ENCODE results near the gene ST8SIA6.
"Not testable (repeated sequence)": the region's sequence is repeated elsewhere in the genome, so short reads cannot be mapped to it uniquely, and the experiment has no call there.

Gene ST8SIA6

DNA sequence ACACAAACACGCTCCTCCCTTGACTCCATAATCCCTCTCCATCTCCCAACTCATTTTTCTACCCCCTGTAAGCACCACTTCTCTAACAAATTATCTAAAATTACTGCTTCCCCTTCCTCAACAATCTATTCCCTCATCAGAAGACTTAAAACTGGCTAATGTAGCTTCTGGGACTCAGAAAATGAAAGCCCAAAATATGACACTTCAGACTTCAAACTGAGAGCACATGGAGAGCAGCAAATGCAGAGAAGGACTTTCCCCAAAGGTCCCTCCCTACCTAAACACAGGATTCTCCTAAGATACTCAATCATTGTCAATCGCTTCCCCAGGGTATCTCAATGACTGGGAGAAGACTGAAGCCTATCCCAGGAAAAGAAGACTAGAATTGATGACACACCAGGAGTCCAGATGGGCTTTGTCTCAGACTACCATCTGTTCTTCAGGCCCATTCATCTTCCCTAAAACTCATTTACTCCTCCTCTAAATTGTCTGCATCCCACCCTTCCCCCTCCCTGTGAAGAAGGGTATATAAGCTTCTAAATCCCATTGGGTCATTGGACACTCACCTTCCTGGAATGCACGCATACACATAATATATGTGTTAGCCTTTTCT is 39.2 kb downstream of the ST8SIA6 start:
- Histone ChIP-seq H3K9ac (ENCODE audit: low read length) (no peak overlapping the region), H3K27ac (ENCODE audit: low read depth, low read length) (no peak overlapping the region), H3K36me3 (ENCODE audit: control insufficient read depth, insufficient read depth, low read length) (no peaks in the 10 kb centered on the region), H3K4me3 (ENCODE audit: low read length) (no peak overlapping the region), H3K4me1 (ENCODE audit: control insufficient read depth, insufficient read depth, low read length) (no peaks in the 10 kb centered on the region), H3K27me3 (ENCODE audit: control insufficient read depth, insufficient read depth, low read length) (no peaks in the 10 kb centered on the region)

DNA sequence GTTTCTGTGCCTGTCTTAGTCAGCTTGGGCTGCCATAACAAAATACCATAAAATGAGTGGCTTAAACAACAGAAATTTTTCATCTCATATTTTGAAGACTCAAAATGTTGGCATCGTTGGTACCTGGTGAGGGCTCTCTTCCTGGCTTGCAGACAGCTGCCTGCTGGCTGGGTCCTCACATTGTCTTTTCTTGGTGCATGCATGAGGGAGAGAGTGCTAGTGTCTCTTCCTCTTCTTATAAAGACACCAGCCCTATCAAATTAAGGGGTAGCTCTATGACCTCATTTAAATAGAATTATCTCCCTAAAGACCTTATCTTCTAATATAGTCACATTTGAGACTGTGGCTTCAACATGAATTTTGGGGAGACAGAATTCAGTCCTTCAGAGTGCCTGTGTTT is 39.9 kb downstream of the ST8SIA6 start:
- Histone ChIP-seq H3K4me3 (ENCODE audit: low read length) (no peak overlapping the region), H3K27me3 (ENCODE audit: control insufficient read depth, insufficient read depth, low read length) (no peaks in the 10 kb centered on the region)

DNA sequence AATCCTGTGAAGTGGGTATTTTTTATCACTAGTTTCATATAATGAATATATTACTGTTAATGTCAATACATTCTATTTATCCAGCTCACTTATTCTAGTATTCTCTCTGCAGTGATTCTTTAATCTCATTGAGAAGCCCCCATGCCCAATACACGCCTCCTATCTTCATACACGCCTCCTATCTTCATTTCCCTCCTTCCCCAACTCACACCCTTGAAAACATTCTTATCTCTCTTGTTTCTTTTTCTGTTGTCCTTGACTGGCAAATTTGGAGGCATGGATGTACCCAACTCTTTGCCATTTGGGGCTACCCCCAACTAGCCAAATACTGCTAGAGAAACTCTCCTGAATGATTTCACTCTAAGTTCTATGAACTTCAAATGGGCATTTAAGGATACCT is 40.5 kb downstream of the ST8SIA6 start:
- Histone ChIP-seq H3K4me3 (ENCODE audit: low read length) (no peak overlapping the region), H3K9ac (ENCODE audit: low read length) (no peak overlapping the region), H3K27me3 (ENCODE audit: control insufficient read depth, insufficient read depth, low read length) (no peaks in the 10 kb centered on the region), H3K36me3 (ENCODE audit: control insufficient read depth, insufficient read depth, low read length) (no peaks in the 10 kb centered on the region), H3K27ac (ENCODE audit: low read depth, low read length) (no peak overlapping the region), H3K4me1 (ENCODE audit: control insufficient read depth, insufficient read depth, low read length) (no peaks in the 10 kb centered on the region)

More for the DNA sequence above, 39.9 kb downstream of the ST8SIA6 start:
- no peaks in the 10 kb centered on the region for H3K4me1 ChIP-seq (ENCODE audit: control insufficient read depth, insufficient read depth, low read length)
- H3K9ac ChIP-seq (ENCODE audit: low read length): no peak overlapping the region
- no peak overlapping the region for H3K27ac ChIP-seq (ENCODE audit: low read depth, low read length)
- H3K36me3 ChIP-seq (ENCODE audit: control insufficient read depth, insufficient read depth, low read length): no peaks in the 10 kb centered on the region

DNA sequence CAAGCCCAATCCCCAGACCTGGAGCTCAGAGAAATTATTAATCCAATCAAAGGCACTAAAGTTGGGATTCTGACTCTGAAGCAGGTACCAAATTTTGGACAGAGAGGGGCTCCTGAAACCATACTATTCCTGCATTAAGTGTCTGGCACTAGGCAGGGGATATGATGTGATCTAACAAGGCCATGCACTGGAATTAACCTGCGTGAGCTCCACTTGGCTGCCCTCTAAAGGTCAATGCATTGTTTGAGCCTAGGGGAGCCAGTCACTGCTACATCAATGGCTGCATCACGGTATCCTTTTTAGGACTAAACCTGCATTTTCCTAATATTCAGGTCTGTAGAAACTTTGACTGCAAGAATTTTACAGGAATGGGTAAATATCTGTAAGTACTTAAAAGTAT is 42.1 kb downstream of the ST8SIA6 start:
- Histone ChIP-seq H3K4me3 (ENCODE audit: low read length) (no peak overlapping the region), H3K9ac (ENCODE audit: low read length) (no peak overlapping the region), H3K27me3 (ENCODE audit: control insufficient read depth, insufficient read depth, low read length) (no peaks in the 10 kb centered on the region), H3K27ac (ENCODE audit: low read depth, low read length) (no peak overlapping the region), H3K36me3 (ENCODE audit: control insufficient read depth, insufficient read depth, low read length) (no peaks in the 10 kb centered on the region), H3K4me1 (ENCODE audit: control insufficient read depth, insufficient read depth, low read length) (no peaks in the 10 kb centered on the region)

DNA sequence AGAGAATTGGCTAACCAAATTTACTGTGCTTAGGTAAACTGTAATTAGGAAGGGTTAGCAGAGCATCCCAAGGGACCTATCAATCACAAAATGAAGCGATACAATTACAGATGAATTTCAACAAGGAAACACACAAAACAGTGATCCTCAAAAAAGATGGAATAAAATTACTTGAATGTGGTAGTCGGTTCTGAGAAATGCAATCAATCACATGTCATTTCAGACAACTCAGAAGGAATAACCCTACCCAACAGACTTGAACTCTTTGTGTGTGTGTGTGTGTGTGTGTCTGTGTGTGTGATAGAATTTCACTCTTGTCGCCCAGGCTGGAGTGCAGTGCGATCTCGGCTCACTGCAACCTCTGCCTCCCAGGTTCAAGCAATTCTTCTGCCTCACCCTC is 43.5 kb downstream of the ST8SIA6 start:
- Histone ChIP-seq H3K9ac (ENCODE audit: low read length) (no peak overlapping the region), H3K27ac (ENCODE audit: low read depth, low read length) (no peak overlapping the region), H3K27me3 (ENCODE audit: control insufficient read depth, insufficient read depth, low read length) (no peaks in the 10 kb centered on the region), H3K36me3 (ENCODE audit: control insufficient read depth, insufficient read depth, low read length) (no peaks in the 10 kb centered on the region), H3K4me1 (ENCODE audit: control insufficient read depth, insufficient read depth, low read length) (no peaks in the 10 kb centered on the region), H3K4me3 (ENCODE audit: low read length) (no peak overlapping the region)

DNA sequence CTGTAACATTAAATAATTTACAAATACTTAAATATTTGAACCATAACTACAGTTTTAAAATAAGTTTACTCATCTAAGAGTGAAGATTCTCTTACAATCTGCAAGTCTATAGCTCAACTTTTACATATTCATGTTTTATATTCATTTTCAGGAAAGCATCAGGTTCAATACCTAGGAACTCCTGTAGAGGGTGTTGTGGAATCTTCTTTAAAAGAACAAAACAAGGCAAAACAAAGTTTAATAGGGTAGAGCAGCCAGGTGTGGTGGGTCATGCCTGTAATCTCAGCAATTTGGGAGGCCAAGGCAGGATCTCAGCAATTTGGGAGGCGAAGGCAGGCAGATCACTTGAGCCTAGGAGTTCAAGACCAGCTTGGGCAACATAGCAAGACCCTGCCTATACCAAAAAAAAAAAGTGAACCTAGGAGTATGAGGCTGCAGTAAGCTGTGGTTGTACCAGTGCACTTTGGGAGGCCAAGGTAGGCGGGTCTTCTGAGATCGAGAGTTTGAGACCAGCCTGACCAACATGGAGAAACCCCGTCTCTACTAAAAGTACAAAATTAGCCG is 45.1 kb downstream of the ST8SIA6 start:
- Histone ChIP-seq H3K36me3 (ENCODE audit: control insufficient read depth, insufficient read depth, low read length) (no peaks in the 10 kb centered on the region), H3K9ac (ENCODE audit: low read length) (no peak overlapping the region), H3K4me3 (ENCODE audit: low read length) (no peak overlapping the region), H3K27me3 (ENCODE audit: control insufficient read depth, insufficient read depth, low read length) (no peaks in the 10 kb centered on the region), H3K4me1 (ENCODE audit: control insufficient read depth, insufficient read depth, low read length) (no peaks in the 10 kb centered on the region), H3K27ac (ENCODE audit: low read depth, low read length) (no peak overlapping the region)

DNA sequence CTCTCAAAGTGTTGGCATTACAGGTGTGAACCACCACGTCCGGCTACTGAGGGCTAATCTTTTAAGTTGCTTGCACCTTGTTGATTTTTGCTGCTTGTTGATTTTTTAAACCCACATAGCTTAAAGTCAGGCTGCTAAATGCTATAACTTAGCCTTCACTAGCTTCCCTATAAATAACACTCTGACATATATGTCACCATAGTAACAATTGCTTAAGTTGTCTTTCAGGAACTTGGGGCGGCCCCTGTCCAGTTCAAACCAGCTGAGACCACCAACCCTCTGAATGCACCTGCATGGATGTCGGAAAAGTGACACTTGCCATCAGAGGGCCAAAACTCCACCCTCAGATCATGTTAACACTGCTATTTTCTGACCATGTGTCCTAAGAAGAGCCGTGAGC is 47.3 kb downstream of the ST8SIA6 start:
- Histone ChIP-seq H3K4me1 (ENCODE audit: control insufficient read depth, insufficient read depth, low read length) (no peaks in the 10 kb centered on the region), H3K36me3 (ENCODE audit: control insufficient read depth, insufficient read depth, low read length) (no peaks in the 10 kb centered on the region), H3K9ac (ENCODE audit: low read length) (no peak overlapping the region), H3K4me3 (ENCODE audit: low read length) (no peak overlapping the region), H3K27me3 (ENCODE audit: control insufficient read depth, insufficient read depth, low read length) (no peaks in the 10 kb centered on the region), H3K27ac (ENCODE audit: low read depth, low read length) (no peak overlapping the region)

DNA sequence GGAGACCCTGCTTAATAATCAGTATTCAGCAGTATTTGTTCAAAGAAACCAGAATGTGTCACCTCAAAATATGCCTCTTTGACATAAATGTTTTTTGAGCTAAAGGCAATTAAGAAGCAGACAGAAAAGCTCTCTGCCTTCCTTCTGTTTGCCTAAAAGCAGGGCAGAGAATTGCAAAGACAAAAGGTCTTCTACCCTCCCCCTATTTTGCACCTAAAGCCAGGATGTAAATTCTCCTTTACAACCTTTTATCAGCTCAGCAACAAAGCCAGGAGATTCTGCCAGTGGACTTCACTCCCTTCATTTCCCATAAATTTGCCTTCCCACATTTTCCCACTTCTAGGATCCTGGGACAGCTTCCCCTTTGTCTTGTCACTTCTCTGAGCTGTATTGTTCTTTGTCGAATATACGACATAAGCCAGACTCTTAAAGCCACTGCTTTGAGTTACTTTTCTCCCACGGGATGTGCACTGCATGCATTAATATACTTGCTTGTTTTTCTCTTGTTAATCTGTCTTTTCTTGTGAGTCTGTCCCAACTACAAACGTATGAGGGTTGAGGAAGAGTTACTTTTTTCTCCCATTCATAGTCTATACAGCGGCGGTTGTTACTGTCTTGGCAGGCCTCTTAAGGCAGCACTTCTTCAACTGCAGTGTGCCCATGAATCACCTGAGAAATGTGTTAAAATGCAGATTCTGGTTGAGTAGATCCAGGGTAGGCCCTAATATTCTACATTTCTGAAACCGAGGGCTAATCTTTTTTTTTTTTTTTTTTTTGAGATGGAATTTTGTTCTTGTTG is 48.2 kb downstream of the ST8SIA6 start:
- Histone ChIP-seq H3K9ac (ENCODE audit: low read length) (no peak overlapping the region), H3K27me3 (ENCODE audit: control insufficient read depth, insufficient read depth, low read length) (no peaks in the 10 kb centered on the region), H3K4me1 (ENCODE audit: control insufficient read depth, insufficient read depth, low read length) (no peaks in the 10 kb centered on the region), H3K27ac (ENCODE audit: low read depth, low read length) (no peak overlapping the region), H3K36me3 (ENCODE audit: control insufficient read depth, insufficient read depth, low read length) (no peaks in the 10 kb centered on the region), H3K4me3 (ENCODE audit: low read length) (no peak overlapping the region)

DNA sequence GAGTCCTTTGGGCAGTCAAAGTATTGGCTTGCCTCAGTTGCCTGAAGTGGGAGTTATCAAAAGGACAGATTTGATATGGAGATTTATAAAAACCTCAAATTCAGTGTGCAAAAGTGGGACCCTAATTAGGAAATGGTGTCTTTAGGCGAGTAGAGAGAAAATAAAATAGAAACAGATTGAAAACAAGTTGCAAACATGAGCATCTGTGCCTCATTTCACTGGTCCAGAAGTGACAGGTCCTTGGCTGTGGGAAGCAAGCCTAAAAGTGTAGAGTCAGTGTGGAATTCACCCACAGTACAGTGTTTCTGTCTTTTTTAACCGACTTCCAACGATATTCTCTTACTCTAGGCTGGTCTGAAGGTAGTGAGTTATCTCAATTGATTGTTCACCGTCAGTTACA is 51.2 kb downstream of the ST8SIA6 start:
- Histone ChIP-seq H3K27me3 (ENCODE audit: control insufficient read depth, insufficient read depth, low read length) (no peaks in the 10 kb centered on the region), H3K4me3 (ENCODE audit: low read length) (no peak overlapping the region), H3K9ac (ENCODE audit: low read length) (no peak overlapping the region), H3K4me1 (ENCODE audit: control insufficient read depth, insufficient read depth, low read length) (no peaks in the 10 kb centered on the region), H3K27ac (ENCODE audit: low read depth, low read length) (no peak overlapping the region), H3K36me3 (ENCODE audit: control insufficient read depth, insufficient read depth, low read length) (no peaks in the 10 kb centered on the region)

DNA sequence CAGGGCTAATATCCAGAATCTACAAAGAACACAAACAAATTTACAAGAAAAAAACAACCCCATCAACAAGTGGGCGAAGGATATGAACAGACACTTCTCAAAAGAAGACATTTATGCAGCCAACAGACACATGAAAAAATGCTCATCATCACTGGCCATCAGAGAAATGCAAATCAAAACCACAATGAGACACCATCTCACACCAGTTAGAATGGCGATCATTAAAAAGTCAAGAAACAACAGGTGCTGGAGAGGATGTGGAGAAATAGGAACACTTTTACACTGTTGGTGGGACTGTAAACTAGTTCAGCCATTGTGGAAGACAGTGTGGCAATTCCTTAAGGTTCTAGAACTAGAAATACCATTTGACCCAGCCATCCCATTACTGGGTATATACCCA is 52.4 kb downstream of the ST8SIA6 start:
- not testable (repeated sequence) for H3K27me3 ChIP-seq (ENCODE audit: control insufficient read depth, insufficient read depth, low read length); H3K9ac ChIP-seq (ENCODE audit: low read length); H3K27ac ChIP-seq (ENCODE audit: low read depth, low read length); H3K4me3 ChIP-seq (ENCODE audit: low read length); H3K4me1 ChIP-seq (ENCODE audit: control insufficient read depth, insufficient read depth, low read length); H3K36me3 ChIP-seq (ENCODE audit: control insufficient read depth, insufficient read depth, low read length)

DNA sequence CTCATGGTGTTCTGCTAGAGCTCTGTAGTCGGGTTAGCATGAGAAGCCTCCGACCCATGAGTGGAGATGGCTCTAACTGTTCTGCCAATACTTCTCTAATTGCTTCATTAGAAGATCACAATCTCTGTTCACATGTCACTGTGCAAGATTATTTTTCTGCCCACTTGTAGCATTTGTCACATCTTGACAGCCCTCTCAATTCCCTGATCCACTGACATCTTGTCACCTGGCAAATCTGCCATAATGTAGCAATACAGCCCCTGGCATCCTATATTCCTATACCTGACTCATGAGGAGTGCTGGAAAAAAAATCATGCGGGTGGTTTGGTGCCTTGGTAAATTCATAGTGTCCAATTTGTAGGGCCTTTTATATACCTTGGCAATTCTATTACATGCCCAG is 58.4 kb downstream of the ST8SIA6 start:
- H3K4me3 ChIP-seq (ENCODE audit: low read length): no peak overlapping the region
- H3K36me3 ChIP-seq (ENCODE audit: control insufficient read depth, insufficient read depth, low read length): no peaks in the 10 kb centered on the region
- no peak overlapping the region for H3K27ac ChIP-seq (ENCODE audit: low read depth, low read length)
- no peak overlapping the region for H3K9ac ChIP-seq (ENCODE audit: low read length)
- H3K27me3 ChIP-seq (ENCODE audit: control insufficient read depth, insufficient read depth, low read length): no peaks in the 10 kb centered on the region
- no peaks in the 10 kb centered on the region for H3K4me1 ChIP-seq (ENCODE audit: control insufficient read depth, insufficient read depth, low read length)

DNA sequence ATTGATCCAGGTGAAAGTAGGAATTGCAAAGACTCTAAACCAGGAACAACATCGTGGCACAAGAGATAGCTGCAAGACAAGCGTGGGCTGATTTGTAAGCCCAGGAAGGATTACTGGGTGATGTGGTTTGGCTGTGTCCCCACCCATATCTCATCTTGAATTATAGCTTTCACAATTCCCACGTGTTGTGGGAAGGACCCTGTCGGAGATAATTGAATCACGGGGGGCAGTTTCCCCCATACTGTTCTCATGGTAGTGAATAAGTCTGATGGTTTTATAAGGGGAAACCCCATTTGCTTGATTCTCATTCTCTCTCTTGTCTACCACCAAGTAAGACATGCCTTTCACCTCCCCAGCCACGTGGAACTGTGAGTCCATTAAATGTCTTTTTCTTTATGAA is 59.5 kb downstream of the ST8SIA6 start:
- H3K9ac ChIP-seq (ENCODE audit: low read length): no peak overlapping the region
- H3K27ac ChIP-seq (ENCODE audit: low read depth, low read length): no peak overlapping the region
- no peaks in the 10 kb centered on the region for H3K27me3 ChIP-seq (ENCODE audit: control insufficient read depth, insufficient read depth, low read length)
- H3K36me3 ChIP-seq (ENCODE audit: control insufficient read depth, insufficient read depth, low read length): no peaks in the 10 kb centered on the region
- no peak overlapping the region for H3K4me3 ChIP-seq (ENCODE audit: low read length)
- no peaks in the 10 kb centered on the region for H3K4me1 ChIP-seq (ENCODE audit: control insufficient read depth, insufficient read depth, low read length)
